KG1 (cell line): ENCODE data around the gene GOSR2.
"Not testable (repeated sequence)": the region's sequence is repeated elsewhere in the genome, so short reads cannot be mapped to it uniquely, and the experiment has no call there.

ENCODE experiments used
- DNase-seq: peaks from one replicate; lab custom pipeline; 2025; lab: John Stamatoyannopoulos, UW

Gene GOSR2

GRCh38 chr17:46964315-46965265 is 41.6 kb downstream of the GOSR2 start:
- no peak for DNase-seq

- no peak for DNase-seq
Measured at GRCh38 chr17:46968224-46968834, 45.4 kb downstream of the GOSR2 start.

GRCh38 chr17:46968896-46969295 is 45.9 kb downstream of the GOSR2 start:
- no peak for DNase-seq

- DNase-seq, result no peak
Measured at GRCh38 chr17:46971647-46972300, 48.8 kb downstream of the GOSR2 start.

- DNase-seq, result no peak
Measured at GRCh38 chr17:46972346-46972745, 49.4 kb downstream of the GOSR2 start.

GRCh38 chr17:46974086-46974485 is 51.1 kb downstream of the GOSR2 start:
- DNase-seq, result no peak

GRCh38 chr17:46975287-46975686 is 52.3 kb downstream of the GOSR2 start:
- DNase-seq, result no peak

GRCh38 chr17:46976626-46977270 is 53.8 kb downstream of the GOSR2 start:
- DNase-seq, result no peak

GRCh38 chr17:46977348-46977747 is 54.4 kb downstream of the GOSR2 start:
- no peak for DNase-seq

GRCh38 chr17:46977750-46978488 is 55.0 kb downstream of the GOSR2 start:
- no peak for DNase-seq

GRCh38 chr17:46978489-46979146 is 55.7 kb downstream of the GOSR2 start:
- DNase-seq, result no peak

GRCh38 chr17:46979147-46979863 is 56.3 kb downstream of the GOSR2 start, which contains the start of gene RPRML:
RPRML (minus strand) TSS chr17:46979253; CDS start chr17:46979007, 246 bp downstream.
- DNase-seq, result no peak

- no peak for DNase-seq
Measured at GRCh38 chr17:46982577-46982976, 59.6 kb downstream of the GOSR2 start.

GRCh38 chr17:46983782-46984181 is 60.8 kb downstream of the GOSR2 start:
- no peak for DNase-seq

GRCh38 chr17:46984341-46984740 is 61.4 kb downstream of the GOSR2 start:
- no peak for DNase-seq

- DNase-seq, result no peak
Measured at GRCh38 chr17:46984892-46985291, 61.9 kb downstream of the GOSR2 start.

GRCh38 chr17:46986366-46986765 is 63.4 kb downstream of the GOSR2 start:
- no peak for DNase-seq

GRCh38 chr17:46987927-46988326 is 65.0 kb downstream of the GOSR2 start:
- DNase-seq, result not testable (repeated sequence)

GRCh38 chr17:46989637-46990431 is 66.9 kb downstream of the GOSR2 start:
- DNase-seq, result no peak
